SK-N-SH (cell line): ENCODE measurements around the gene EIF5AL1.
"Not testable (repeated sequence)": the region's sequence is repeated elsewhere in the genome, so short reads cannot be mapped to it uniquely, and the experiment has no call there.

Experiments used
- CHD2 ChIP-seq: fragments of 150-350 bp; IDR thresholded peaks from 2 replicates; pipeline ENCODE4 v1.6.1; 2018; ENCODE audit warnings: low read length; ENCODE audit not compliant: partially characterized antibody
- EP300 ChIP-seq, 2 experiments: IDR thresholded peaks; 2 replicates each; pipeline versions ENCODE4 v1.4.0 to v1.6.1; 2012; ENCODE audit warnings: borderline replicate concordance in 1 of 2, low read depth in 1 of 2, low read length in 1 of 2
- EZH2phosphoT487 ChIP-seq: fragments of 200-600 bp; sonication (generic); IDR thresholded peaks from 2 replicates; pipeline ENCODE4 v1.6.1; 2017; ENCODE audit warnings: low read depth, mixed run types, mild to moderate bottlenecking, antibody characterized with exemption, moderate library complexity, borderline replicate concordance
- GABPA ChIP-seq: IDR thresholded peaks from 2 replicates; pipeline ENCODE4 v1.4.0; 2012; ENCODE audit warnings: low read depth, mild to moderate bottlenecking
- NFIC ChIP-seq: IDR thresholded peaks from 2 replicates; pipeline ENCODE4 v1.4.0; 2012; ENCODE audit warnings: borderline replicate concordance
- POLR2AphosphoS5 ChIP-seq: IDR thresholded peaks from 2 replicates; pipeline ENCODE4 v1.6.1; 2012; ENCODE audit warnings: low read depth, low read length
- RAD21 ChIP-seq: IDR thresholded peaks from 2 replicates; pipeline ENCODE4 v1.6.1; 2012; ENCODE audit warnings: mild to moderate bottlenecking, low read length
- REST ChIP-seq: IDR thresholded peaks from 2 replicates; pipeline ENCODE4 v1.6.1; 2012; ENCODE audit warnings: mild to moderate bottlenecking, low read depth, low read length, moderate library complexity
- SIN3A ChIP-seq: IDR thresholded peaks from 2 replicates; pipeline ENCODE4 v1.6.1; 2012; ENCODE audit warnings: low read depth, mild to moderate bottlenecking, low read length, moderate library complexity, borderline replicate concordance
- TAF1 ChIP-seq: IDR thresholded peaks from 2 replicates; pipeline ENCODE4 v1.6.1; 2012; ENCODE audit warnings: low read depth, mild to moderate bottlenecking, low read length, moderate library complexity, borderline replicate concordance
- TCF12 ChIP-seq: IDR thresholded peaks from 2 replicates; pipeline ENCODE4 v1.4.0; 2012
- TEAD4 ChIP-seq: IDR thresholded peaks from 2 replicates; pipeline ENCODE4 v1.4.0; 2012; ENCODE audit warnings: mild to moderate bottlenecking, borderline replicate concordance; ENCODE audit not compliant: insufficient read depth
- USF2 ChIP-seq: fragments of 150-350 bp; IDR thresholded peaks from 2 replicates; pipeline ENCODE4 v1.6.1; 2017; ENCODE audit warnings: antibody characterized with exemption, low read length, low read depth, borderline replicate concordance
- TF ChIP-seq, protein P1 (sequence below): fragments of 200-600 bp; sonication (generic); IDR thresholded peaks from 2 replicates; pipeline ENCODE4 v1.6.1; 2017; ENCODE audit warnings: antibody characterized with exemption, mild to moderate bottlenecking, moderate library complexity

- TF ChIP-seq RAD21; GABPA; TEAD4; CHD2; REST; NFIC; EP300 (IDR thresholded peaks at IDR 0.05; ENCODE audit: borderline replicate concordance in 1 of 2, low read depth in 1 of 2, low read length in 1 of 2); TAF1; SIN3A; POLR2AphosphoS5; USF2; EZH2phosphoT487; TCF12: not testable (repeated sequence)
- TF ChIP-seq, protein P1, sequence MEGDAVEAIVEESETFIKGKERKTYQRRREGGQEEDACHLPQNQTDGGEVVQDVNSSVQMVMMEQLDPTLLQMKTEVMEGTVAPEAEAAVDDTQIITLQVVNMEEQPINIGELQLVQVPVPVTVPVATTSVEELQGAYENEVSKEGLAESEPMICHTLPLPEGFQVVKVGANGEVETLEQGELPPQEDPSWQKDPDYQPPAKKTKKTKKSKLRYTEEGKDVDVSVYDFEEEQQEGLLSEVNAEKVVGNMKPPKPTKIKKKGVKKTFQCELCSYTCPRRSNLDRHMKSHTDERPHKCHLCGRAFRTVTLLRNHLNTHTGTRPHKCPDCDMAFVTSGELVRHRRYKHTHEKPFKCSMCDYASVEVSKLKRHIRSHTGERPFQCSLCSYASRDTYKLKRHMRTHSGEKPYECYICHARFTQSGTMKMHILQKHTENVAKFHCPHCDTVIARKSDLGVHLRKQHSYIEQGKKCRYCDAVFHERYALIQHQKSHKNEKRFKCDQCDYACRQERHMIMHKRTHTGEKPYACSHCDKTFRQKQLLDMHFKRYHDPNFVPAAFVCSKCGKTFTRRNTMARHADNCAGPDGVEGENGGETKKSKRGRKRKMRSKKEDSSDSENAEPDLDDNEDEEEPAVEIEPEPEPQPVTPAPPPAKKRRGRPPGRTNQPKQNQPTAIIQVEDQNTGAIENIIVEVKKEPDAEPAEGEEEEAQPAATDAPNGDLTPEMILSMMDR, result not testable (repeated sequence)
These were observed at the start of gene EIF5AL1 for GRCh38 chr10:79511891-79512583.
